Urinary bladder (tissue), 4 donors: Measurements from ENCODE around the gene CCDC85A. TPM values are rescaled to one million over a fixed set of nuclear protein-coding genes. Genes with fewer than 3 reads are reported as not detected.

ENCODE experiments used
- DNase-seq: peaks from one replicate; pipeline ENCODE4 v3.0.0-alpha.2; 2015; ENCODE audit errors: extremely low spot score
- H3K27ac ChIP-seq: one replicate; pipeline ENCODE4 v1.5.1; 2013; ENCODE audit warnings: low read depth, mild to moderate bottlenecking, moderate library complexity
- H3K36me3 ChIP-seq: one replicate; pipeline ENCODE4 v1.6.1; 2013; ENCODE audit warnings: mild to moderate bottlenecking, moderate library complexity; ENCODE audit not compliant: insufficient read depth
- H3K4me1 ChIP-seq: one replicate; pipeline ENCODE4 v1.6.1; 2013; ENCODE audit warnings: mild to moderate bottlenecking, moderate library complexity; ENCODE audit not compliant: insufficient read depth
- H3K4me3 ChIP-seq: one replicate; pipeline ENCODE4 v1.5.1; 2013; ENCODE audit warnings: low read depth, low read length
- WGBS: extraction: QIAGEN DNeasy Blood & Tissue Kit; methylation state at CpG from one replicate; pipeline ENCODE4 v1.1.7; 2013; 5-methylcytosine and 5-hydroxymethylcytosine counted together
- polyA plus RNA-seq: library from polyadenylated mRNA; stranded (reverse); fragments of 200-250 nt; gene quantifications from one replicate; pipeline ENCODE4 v1.2.3, GENCODE V29; 2013
- total RNA-seq: library from RNA; depleted of rRNA; stranded (reverse); fragments of >200 nt; gene quantifications from one replicate; pipeline ENCODE4 v1.2.3, GENCODE V29; 2014
- donor health status: healthy with polysubstance abuse.
- donor health status: healthy.

The CCDC85A gene
- total and polyA plus RNA-seq, 2 donors: 4.1 to 7.1 TPM

GRCh38 chr2:56314371-56314770, 130.6 kb downstream of the CCDC85A start:
- Histone ChIP-seq H3K27ac (no peak overlapping the region), H3K4me1 (no peaks in the 10 kb centered on the region), H3K4me3 (no peak overlapping the region), H3K36me3 (no peaks in the 10 kb centered on the region)
- DNase-seq: no peak
- whole genome bisulfite sequencing: 25% methylated on average over 1 of the region's 1 CpG

GRCh38 chr2:56314796-56315195, 131.0 kb downstream of the CCDC85A start:
- Histone ChIP-seq H3K36me3 (no peaks in the 10 kb centered on the region), H3K4me3 (no peak overlapping the region), H3K27ac (no peak overlapping the region), H3K4me1 (no peaks in the 10 kb centered on the region)
- 63% methylated on average over 2 of the region's 2 CpGs for WGBS
- DNase-seq: no peak

- no peak overlapping the region for H3K27ac ChIP-seq
- no peak overlapping the region for H3K4me3 ChIP-seq
- H3K4me1 ChIP-seq: no peaks in the 10 kb centered on the region
- H3K36me3 ChIP-seq: no peaks in the 10 kb centered on the region
- DNase-seq: no peak
These were observed 131.6 kb downstream of the CCDC85A start for GRCh38 chr2:56315376-56315775.

GRCh38 chr2:56316011-56316410, 132.2 kb downstream of the CCDC85A start:
- no peak for DNase-seq
- Histone ChIP-seq H3K36me3 (no peaks in the 10 kb centered on the region), H3K4me3 (no peak overlapping the region), H3K4me1 (no peaks in the 10 kb centered on the region), H3K27ac (no peak overlapping the region)
- WGBS: 79% methylated on average over 3 of the region's 3 CpGs

- Histone ChIP-seq H3K4me3 (no peak overlapping the region), H3K27ac (no peak overlapping the region), H3K36me3 (no peaks in the 10 kb centered on the region), H3K4me1 (no peaks in the 10 kb centered on the region)
- 91% methylated on average over 4 of the region's 4 CpGs for WGBS
- no peak for DNase-seq
These were observed 134.4 kb downstream of the CCDC85A start for GRCh38 chr2:56318147-56318546.

- H3K4me1 ChIP-seq: no peaks in the 10 kb centered on the region
- no peaks in the 10 kb centered on the region for H3K36me3 ChIP-seq
- no peak for DNase-seq
- no peak overlapping the region for H3K27ac ChIP-seq
- WGBS: 63% methylated on average over 3 of the region's 3 CpGs
- no peak overlapping the region for H3K4me3 ChIP-seq
These were observed 142.0 kb downstream of the CCDC85A start for GRCh38 chr2:56325661-56326345.

- no peak overlapping the region for H3K4me3 ChIP-seq
- WGBS: 47% methylated on average over 1 of the region's 1 CpG
- H3K27ac ChIP-seq: no peak overlapping the region
- no peak for DNase-seq
- H3K4me1 ChIP-seq: no peaks in the 10 kb centered on the region
- H3K36me3 ChIP-seq: no peaks in the 10 kb centered on the region
These were observed 142.6 kb downstream of the CCDC85A start for GRCh38 chr2:56326346-56326741.

- H3K27ac ChIP-seq: no peak overlapping the region
- WGBS: 89% methylated on average over 7 of the region's 7 CpGs
- no peaks in the 10 kb centered on the region for H3K36me3 ChIP-seq
- H3K4me3 ChIP-seq: no peak overlapping the region
- no peak for DNase-seq
- H3K4me1 ChIP-seq: no peaks in the 10 kb centered on the region
These were observed 148.0 kb downstream of the CCDC85A start for GRCh38 chr2:56331810-56332209.

GRCh38 chr2:56333812-56334485, 150.2 kb downstream of the CCDC85A start:
- Histone ChIP-seq H3K27ac (no peak overlapping the region), H3K4me1 (no peaks in the 10 kb centered on the region), H3K4me3 (no peak overlapping the region), H3K36me3 (no peaks in the 10 kb centered on the region)
- DNase-seq: no peak
- 22% methylated on average over 2 of the region's 2 CpGs for WGBS

GRCh38 chr2:56334622-56335021, 150.8 kb downstream of the CCDC85A start:
- Histone ChIP-seq H3K4me1 (no peaks in the 10 kb centered on the region), H3K36me3 (no peaks in the 10 kb centered on the region), H3K27ac (no peak overlapping the region), H3K4me3 (no peak overlapping the region)
- no peak for DNase-seq

GRCh38 chr2:56335101-56335500, 151.3 kb downstream of the CCDC85A start:
- no peaks in the 10 kb centered on the region for H3K4me1 ChIP-seq
- H3K4me3 ChIP-seq: no peak overlapping the region
- no peaks in the 10 kb centered on the region for H3K36me3 ChIP-seq
- no peak for DNase-seq
- 77% methylated on average over 3 of the region's 3 CpGs for WGBS
- H3K27ac ChIP-seq: no peak overlapping the region

GRCh38 chr2:56337342-56337741, 153.6 kb downstream of the CCDC85A start:
- no peak for DNase-seq
- Histone ChIP-seq H3K4me1 (no peaks in the 10 kb centered on the region), H3K27ac (no peak overlapping the region), H3K4me3 (no peak overlapping the region), H3K36me3 (no peaks in the 10 kb centered on the region)
- WGBS: 66% methylated on average over 3 of the region's 3 CpGs

- no peak overlapping the region for H3K27ac ChIP-seq
- H3K4me3 ChIP-seq: no peak overlapping the region
- no peak for DNase-seq
- H3K4me1 ChIP-seq: no peaks in the 10 kb centered on the region
- WGBS: 93% methylated on average over 2 of the region's 2 CpGs
- no peaks in the 10 kb centered on the region for H3K36me3 ChIP-seq
These were observed 154.4 kb downstream of the CCDC85A start for GRCh38 chr2:56338232-56338631.

GRCh38 chr2:56344771-56345170, 161.0 kb downstream of the CCDC85A start:
- Histone ChIP-seq H3K4me1 (no peaks in the 10 kb centered on the region), H3K27ac (no peak overlapping the region), H3K36me3 (no peaks in the 10 kb centered on the region), H3K4me3 (no peak overlapping the region)
- DNase-seq: no peak
- 90% methylated on average over 1 of the region's 1 CpG for WGBS
